Measurements from ENCODE around the gene CPM. TPM values are rescaled to one million over a fixed set of nuclear protein-coding genes. Genes with fewer than 3 reads are reported as not detected.
A peak's percentile ranks its signal among the peaks of the same experiment; 100 is the strongest.
"Not testable (repeated sequence)": the region's sequence is repeated elsewhere in the genome, so short reads cannot be mapped to it uniquely, and the experiment has no call there.

Gene CPM
- total and polyA plus RNA-seq, 2 of the 4 experiments (the other 2 are of a cell fraction), result 2.0 to 8.8 TPM

DNA sequence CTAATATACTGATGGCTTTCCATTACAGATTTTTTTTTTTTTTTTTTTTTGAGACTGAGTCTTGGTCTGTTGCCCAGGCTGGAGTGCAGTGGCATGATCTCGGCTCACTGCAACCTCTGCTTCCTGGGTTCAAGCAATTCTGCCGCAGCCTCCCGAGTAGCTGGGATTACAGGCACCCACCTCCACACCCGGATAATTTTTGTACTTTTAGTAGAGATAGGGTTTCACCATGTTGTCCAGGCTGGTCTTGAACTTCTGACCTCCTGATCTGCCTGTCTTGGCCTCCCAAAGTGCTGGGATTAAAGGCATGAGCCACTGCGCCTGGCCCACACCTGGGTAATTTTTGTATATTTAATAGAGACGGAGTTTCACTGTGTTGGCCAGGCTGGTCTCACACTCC lies 121.4 kb downstream of the CPM start:
- H3K56ac ChIP-seq (ENCODE audit: extremely low read depth, insufficient read depth, low read length); dilution Hi-C loops (cut with HindIII; ENCODE audit: low sequenced_read_pairs, unreplicated experiment); H4K8ac ChIP-seq (ENCODE audit: low read depth in 2 of 2, low read length in 2 of 2); BruUV-seq (replicated peaks); H4K91ac ChIP-seq (ENCODE audit: insufficient read depth, low read depth, low read length); H3K14ac ChIP-seq (replicated peaks; ENCODE audit: low read depth, low read length); H3K4me1 ChIP-seq (ENCODE audit: control insufficient read depth, insufficient read depth, low read length); H3K18ac ChIP-seq (ENCODE audit: low read depth, low read length); H2BK120ac ChIP-seq (ENCODE audit: low read depth, low read length); H3K23ac ChIP-seq (ENCODE audit: low read depth, low read length); H3K9me1 ChIP-seq (ENCODE audit: insufficient read depth, low read length); H3K4ac ChIP-seq (ENCODE audit: low read depth, low read length); H3K27ac ChIP-seq (ENCODE audit: insufficient read depth, low read length); H2AFZ ChIP-seq (replicated peaks; ENCODE audit: low read length, poor library complexity); H3K4me2 ChIP-seq (ENCODE audit: low read depth, low read length); in situ Hi-C loops (cut with MboI; ENCODE audit: low sequenced_read_pairs); H3K4me3 ChIP-seq (ENCODE audit: insufficient read depth, low read depth, low read length); H2AK5ac ChIP-seq (ENCODE audit: low read depth, low read length); ATAC-seq (ENCODE audit: low read depth); H3K27me3 ChIP-seq (ENCODE audit: control insufficient read depth, insufficient read depth, low read length); H3K9me3 ChIP-seq (ENCODE audit: control insufficient read depth, insufficient read depth, low read length); H2AK9ac ChIP-seq (replicated peaks; ENCODE audit: low read depth, low read length, poor library complexity); H2BK5ac ChIP-seq (ENCODE audit: low read depth, low read length, poor library complexity, severe bottlenecking); H2BK15ac ChIP-seq (ENCODE audit: low read depth, low read length); intact Hi-C loops (cut with micrococcal nuclease); H3K9ac ChIP-seq (ENCODE audit: low read depth, low read length); H4K5ac ChIP-seq (ENCODE audit: low read depth, low read length); DNase-seq; H2BK20ac ChIP-seq (ENCODE audit: low read depth, low read length): not testable (repeated sequence)
- ChIA-PET POLR2A (ENCODE audit: unreplicated experiment) (interaction anchor here (0.6 to 0.7 kb wide), 2 partner anchors 10 to 36 kb away, joined by 4 to 8 read pairs; no protein-coding TSS in a partner anchor), CTCF (interaction anchor here (0.6 kb wide), 1 partner anchor 20 kb away, joined by 4 read pairs; no protein-coding TSS in a partner anchor)
- H3K79me1 ChIP-seq (ENCODE audit: low read depth in 1 of 2, low read length in 2 of 2), result peaks cover 20 to 22% of the 10 kb centered on the region in 2 experiments
- 60% methylated on average over 1 of the region's 6 CpGs; no CpG with 5 or more reads in 1 of the 2 experiments for WGBS, 2 experiments (ENCODE audit: extremely low coverage in 2 of 2, insufficient read length in 1 of 2)
- peaks cover 43% of the 10 kb centered on the region for H4K20me1 ChIP-seq (ENCODE audit: insufficient read depth, low read length)
- H3K36me3 ChIP-seq (ENCODE audit: control insufficient read depth, insufficient read depth, low read length), result peaks cover 38% of the 10 kb centered on the region

DNA sequence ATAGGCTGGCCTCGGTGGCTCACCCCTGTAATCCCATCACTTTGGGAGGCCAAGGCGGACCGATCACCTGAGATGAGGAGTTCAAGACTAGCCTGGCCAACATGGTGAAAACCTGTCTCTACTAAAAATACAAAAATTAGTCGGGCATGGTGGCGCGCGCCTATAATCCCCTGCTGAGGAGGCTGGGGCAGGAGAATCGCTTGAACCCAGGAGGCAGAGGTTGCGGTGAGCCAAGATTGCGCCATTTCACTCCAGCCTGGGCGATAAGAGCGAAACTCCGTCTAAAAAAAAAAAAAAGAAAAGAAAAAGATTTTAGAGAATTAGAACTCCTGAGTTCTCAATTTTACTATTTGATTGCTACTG lies 123.0 kb downstream of the CPM start:
- intact Hi-C loops (cut with micrococcal nuclease); H2BK120ac ChIP-seq (ENCODE audit: low read depth, low read length); CTCF ChIA-PET; H3K9ac ChIP-seq (ENCODE audit: low read depth, low read length); H3K27ac ChIP-seq (ENCODE audit: insufficient read depth, low read length); H3K14ac ChIP-seq (replicated peaks; ENCODE audit: low read depth, low read length); POLR2A ChIA-PET (ENCODE audit: unreplicated experiment); H3K4me2 ChIP-seq (ENCODE audit: low read depth, low read length); H3K23ac ChIP-seq (ENCODE audit: low read depth, low read length); H2BK20ac ChIP-seq (ENCODE audit: low read depth, low read length); BruUV-seq (replicated peaks); H3K27me3 ChIP-seq (ENCODE audit: control insufficient read depth, insufficient read depth, low read length); H3K4me1 ChIP-seq (ENCODE audit: control insufficient read depth, insufficient read depth, low read length); H3K4ac ChIP-seq (ENCODE audit: low read depth, low read length); H3K56ac ChIP-seq (ENCODE audit: extremely low read depth, insufficient read depth, low read length); H2AK5ac ChIP-seq (ENCODE audit: low read depth, low read length); H4K8ac ChIP-seq (ENCODE audit: low read depth in 2 of 2, low read length in 2 of 2); H3K9me3 ChIP-seq (ENCODE audit: control insufficient read depth, insufficient read depth, low read length); dilution Hi-C loops (cut with HindIII; ENCODE audit: low sequenced_read_pairs, unreplicated experiment); H2BK5ac ChIP-seq (ENCODE audit: low read depth, low read length, poor library complexity, severe bottlenecking); H3K18ac ChIP-seq (ENCODE audit: low read depth, low read length); H4K5ac ChIP-seq (ENCODE audit: low read depth, low read length); H4K91ac ChIP-seq (ENCODE audit: insufficient read depth, low read depth, low read length); DNase-seq; H3K9me1 ChIP-seq (ENCODE audit: insufficient read depth, low read length); H2AK9ac ChIP-seq (replicated peaks; ENCODE audit: low read depth, low read length, poor library complexity); H2AFZ ChIP-seq (replicated peaks; ENCODE audit: low read length, poor library complexity); in situ Hi-C loops (cut with MboI; ENCODE audit: low sequenced_read_pairs); H2BK15ac ChIP-seq (ENCODE audit: low read depth, low read length); ATAC-seq (ENCODE audit: low read depth): not testable (repeated sequence)
- H4K20me1 ChIP-seq (ENCODE audit: insufficient read depth, low read length), result peaks cover 28% of the 10 kb centered on the region
- no CpG with 5 or more reads among the region's 13 CpGs for WGBS, 2 experiments (ENCODE audit: extremely low coverage in 2 of 2, insufficient read length in 1 of 2)
- peaks cover 26% of the 10 kb centered on the region for H3K36me3 ChIP-seq (ENCODE audit: control insufficient read depth, insufficient read depth, low read length)
- peaks cover 16% of the 10 kb centered on the region in 2 experiments for H3K79me1 ChIP-seq (ENCODE audit: low read depth in 1 of 2, low read length in 2 of 2)
- peak overlapping the region; percentile 27 for H3K4me3 ChIP-seq (ENCODE audit: insufficient read depth, low read depth, low read length)
